ENCODE data around the gene CHST1.

DNA sequence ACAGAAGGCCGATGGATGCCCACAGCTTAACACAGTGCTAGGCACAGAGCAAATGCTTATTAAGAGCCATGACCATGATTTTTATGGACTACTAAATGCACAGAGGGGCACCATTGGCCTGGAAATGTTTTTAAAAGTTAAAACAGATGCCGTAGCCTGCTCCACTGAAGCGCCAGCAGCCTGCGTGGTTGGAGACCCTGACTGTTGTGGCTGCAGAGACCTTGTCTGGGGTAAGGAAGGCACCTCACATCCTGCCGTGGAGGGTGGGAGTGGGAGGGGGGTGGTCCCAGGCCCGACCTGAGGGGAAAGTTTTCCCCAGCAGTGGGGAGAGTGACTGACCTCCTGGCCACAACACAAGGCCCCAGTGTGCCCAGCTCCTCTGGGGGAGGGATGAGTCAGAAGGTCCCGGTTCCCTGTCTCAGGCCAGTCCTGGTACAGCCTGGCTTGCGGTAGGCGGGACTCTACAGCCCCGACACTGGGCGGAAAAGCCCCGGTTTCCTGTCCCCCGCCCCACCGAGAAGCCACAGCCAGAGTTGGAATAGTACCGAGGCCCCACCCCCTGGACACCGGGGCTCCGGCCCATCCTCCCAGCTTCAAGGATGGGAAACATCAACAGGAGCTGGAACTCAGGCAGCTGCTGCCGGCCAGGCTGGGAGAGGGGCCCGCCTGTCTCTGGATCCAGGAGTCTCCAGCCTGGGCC lies 7.0 kb downstream of the CHST1 start:
- TF ChIP-seq, protein P1, sequence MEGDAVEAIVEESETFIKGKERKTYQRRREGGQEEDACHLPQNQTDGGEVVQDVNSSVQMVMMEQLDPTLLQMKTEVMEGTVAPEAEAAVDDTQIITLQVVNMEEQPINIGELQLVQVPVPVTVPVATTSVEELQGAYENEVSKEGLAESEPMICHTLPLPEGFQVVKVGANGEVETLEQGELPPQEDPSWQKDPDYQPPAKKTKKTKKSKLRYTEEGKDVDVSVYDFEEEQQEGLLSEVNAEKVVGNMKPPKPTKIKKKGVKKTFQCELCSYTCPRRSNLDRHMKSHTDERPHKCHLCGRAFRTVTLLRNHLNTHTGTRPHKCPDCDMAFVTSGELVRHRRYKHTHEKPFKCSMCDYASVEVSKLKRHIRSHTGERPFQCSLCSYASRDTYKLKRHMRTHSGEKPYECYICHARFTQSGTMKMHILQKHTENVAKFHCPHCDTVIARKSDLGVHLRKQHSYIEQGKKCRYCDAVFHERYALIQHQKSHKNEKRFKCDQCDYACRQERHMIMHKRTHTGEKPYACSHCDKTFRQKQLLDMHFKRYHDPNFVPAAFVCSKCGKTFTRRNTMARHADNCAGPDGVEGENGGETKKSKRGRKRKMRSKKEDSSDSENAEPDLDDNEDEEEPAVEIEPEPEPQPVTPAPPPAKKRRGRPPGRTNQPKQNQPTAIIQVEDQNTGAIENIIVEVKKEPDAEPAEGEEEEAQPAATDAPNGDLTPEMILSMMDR (IDR thresholded peaks at IDR 0.05) = no peak
- TF ChIP-seq EP300 (IDR thresholded peaks at IDR 0.05) = no peak
- no peak for TF ChIP-seq POLR2A (IDR thresholded peaks at IDR 0.05; ENCODE audit: low read depth)

Data from esophagus muscularis mucosa (tissue), 4 donors.